CD4-positive, alpha-beta T cell treated with Interferon alpha-2 for 1 hour (primary cell): ENCODE measurements around the gene SLC35F4.

Source experiments
- DNase-seq, 2 donors: peaks; one replicate each; pipeline ENCODE4 v3.0.0-alpha.2; 2020 to 2022

SLC35F4 gene

DNA sequence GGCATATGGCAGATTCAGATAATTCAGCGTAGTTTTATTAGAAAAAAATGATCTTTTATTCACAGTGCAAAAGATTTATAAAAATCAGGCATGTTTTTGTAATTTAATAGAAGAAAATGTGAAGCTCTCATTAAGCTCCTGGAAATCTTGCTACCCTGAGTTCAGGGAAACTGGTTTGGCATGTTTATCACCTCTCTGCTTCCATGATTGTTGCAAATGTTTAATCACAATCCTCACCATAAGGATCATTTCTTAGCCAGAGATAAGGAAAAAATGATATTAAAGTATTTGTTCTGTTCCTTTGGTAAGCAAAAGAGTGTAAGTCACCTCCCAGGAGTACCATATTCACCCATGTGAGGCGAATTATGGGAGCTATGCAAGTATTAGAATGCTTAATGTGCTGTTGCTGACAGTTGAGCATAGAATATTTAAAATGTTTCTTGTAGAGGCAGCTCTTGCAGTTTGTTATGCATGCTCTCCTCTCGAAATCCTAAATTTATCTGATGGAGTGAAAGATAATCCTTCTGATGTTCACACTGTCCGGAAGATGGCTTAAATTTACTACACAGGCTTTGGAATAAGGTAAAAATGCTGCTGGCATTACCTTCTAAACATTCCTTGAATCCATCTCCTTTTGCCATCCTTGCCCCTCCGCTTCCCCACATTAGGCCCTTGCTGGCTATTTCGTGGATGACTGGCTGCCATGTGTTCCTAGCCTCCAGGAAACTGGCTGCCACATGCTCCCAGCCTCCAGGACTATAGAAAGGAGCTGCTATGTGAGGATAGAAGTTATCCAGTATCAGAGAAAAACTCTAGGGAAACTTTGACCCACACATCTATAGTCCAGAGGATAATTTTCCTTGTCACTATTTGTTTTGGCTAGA lies 256.5 kb downstream of the SLC35F4 start:
- no peak for DNase-seq

DNA sequence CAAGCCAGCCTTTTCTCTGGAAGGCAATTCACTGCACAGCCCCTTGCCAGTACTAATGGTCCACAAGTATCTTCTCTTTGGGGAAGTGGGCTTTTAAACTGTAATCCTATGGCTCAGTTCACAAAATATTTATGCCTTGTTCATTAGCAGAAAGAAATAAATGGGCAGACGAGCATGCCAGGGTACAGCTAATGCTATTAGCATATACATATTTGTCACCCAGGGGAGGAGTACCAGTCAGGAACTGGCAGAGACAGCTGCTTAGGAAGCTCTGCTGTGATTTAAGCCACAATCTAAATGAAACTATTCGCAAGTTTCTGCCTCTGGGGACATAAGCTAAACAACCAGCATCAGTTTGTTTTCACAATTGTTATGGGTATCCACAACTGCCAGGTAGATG lies 258.8 kb downstream of the SLC35F4 start:
- DNase-seq, result no peak

DNA sequence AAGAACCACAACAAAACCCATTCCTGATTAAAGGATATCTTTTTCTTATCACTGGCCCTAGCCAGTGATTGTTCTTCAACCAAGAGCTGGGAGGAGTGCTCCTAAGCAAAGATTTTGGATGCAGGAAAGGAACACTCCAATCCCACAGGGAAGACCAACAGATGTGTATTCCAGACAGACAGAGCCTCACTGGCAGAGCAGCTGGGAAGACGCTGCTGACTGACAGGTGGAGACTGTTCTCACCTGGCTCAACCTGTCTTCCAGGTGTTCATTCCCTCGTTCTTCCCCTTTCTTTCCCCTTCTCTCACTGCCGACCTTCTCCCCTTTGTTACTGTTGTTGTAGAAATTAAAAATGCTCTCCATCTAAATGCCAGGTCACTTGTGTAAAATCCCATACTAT lies 282.5 kb downstream of the SLC35F4 start:
- DNase-seq, result no peak

GRCh38 chr14:57582746-57583145 lies 283.1 kb downstream of the SLC35F4 start:
- DNase-seq, result no peak

DNA sequence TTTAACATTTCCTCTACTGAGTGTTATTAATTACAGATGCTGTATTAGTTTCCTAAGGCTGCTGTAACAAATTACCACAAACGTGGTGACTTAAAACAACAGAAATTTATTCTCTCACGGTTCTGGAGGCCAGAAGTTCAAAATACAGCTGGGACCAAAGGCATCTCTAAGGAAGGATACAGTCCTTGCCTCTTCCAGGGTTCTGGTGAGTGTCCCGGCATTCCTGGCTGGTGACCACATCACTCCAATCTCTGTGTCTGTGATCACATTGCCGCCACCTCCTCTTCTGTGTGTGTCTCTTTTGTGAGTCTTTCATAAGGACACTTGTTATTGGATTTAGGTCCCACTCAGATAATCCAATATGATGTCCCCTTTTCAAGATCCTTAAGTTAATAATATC lies 287.1 kb downstream of the SLC35F4 start:
- no peak for DNase-seq

DNA sequence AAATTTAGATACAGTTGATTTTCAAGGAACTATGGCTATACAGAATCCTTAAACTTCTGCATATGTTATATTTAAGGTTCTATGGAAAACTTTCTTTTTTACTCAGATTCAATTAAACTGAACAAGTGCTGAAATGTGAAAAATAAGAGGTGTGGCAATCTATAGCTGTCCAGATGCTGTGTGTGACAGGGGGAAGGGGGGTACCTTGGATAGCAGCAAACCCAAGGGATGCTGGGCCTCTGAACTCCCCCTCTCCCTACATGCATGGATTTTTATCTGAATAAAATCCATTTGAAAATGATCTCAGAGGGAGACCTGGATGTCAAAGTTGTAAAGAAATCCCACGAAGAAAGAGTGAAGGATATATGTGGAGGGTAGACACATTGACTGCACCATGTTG lies 289.4 kb downstream of the SLC35F4 start:
- DNase-seq, result no peak

GRCh38 chr14:57575482-57575881 lies 290.4 kb downstream of the SLC35F4 start:
- no peak for DNase-seq

GRCh38 chr14:57574617-57575288 lies 291.1 kb downstream of the SLC35F4 start:
- no peak for DNase-seq

- no peak for DNase-seq
Measured at GRCh38 chr14:57573173-57573572, 292.7 kb downstream of the SLC35F4 start.

DNA sequence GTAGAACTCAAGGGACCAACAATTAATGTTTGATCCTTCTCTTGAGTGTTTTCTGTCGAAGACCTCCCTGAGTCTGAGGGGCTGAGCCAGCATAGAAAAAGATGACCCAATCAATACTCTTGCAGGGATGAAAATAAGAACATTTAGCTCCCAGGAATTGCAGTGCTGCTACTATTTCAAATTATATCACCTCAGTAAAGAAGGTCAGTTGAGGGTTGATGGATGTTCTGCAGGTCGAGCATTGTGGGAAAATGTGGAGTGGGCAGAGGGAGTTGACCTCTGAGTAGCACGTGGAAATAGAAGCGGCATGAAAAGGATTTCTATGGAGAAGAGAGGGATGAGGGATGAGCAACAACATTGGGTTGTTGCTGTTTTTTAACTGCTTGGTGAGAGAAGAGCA lies 297.3 kb downstream of the SLC35F4 start:
- DNase-seq, result no peak

DNA sequence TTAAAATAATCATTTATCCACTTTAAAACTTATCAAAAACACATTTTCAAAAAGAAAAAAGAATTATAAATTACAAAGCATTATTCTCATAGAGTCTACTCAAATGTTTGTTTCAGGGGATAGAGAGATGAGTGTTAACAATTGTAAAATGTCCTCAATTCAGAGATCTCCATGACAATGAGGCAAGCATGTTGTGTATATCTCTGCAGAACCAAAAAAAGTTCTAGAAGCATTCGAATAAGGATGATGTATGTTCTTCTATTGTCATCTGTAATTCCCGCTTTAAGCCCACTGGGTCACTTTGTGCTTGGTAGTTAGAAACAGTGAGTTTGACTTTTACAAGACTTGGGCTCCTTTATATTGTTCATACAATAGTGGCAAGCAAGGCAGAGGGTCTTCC lies 298.7 kb downstream of the SLC35F4 start:
- no peak for DNase-seq

DNA sequence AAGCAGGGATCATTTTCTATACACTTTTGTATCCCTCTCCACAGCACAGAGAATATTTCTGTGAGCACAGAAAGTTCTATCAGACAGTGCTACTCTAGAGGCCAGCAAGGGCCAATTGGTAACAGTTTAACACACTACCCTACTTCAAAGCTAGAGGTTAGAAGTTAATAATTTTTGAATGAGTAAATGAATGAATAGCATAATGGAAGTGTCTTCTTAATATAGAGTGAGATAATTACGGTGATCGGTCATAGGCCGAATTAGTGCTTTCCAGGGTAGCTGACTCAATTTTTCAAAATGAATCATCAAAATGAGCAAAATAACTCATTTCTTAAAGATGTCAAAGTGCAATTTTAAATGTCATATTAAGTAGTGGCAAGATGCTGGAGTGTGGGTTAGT lies 305.2 kb downstream of the SLC35F4 start:
- no peak for DNase-seq

DNA sequence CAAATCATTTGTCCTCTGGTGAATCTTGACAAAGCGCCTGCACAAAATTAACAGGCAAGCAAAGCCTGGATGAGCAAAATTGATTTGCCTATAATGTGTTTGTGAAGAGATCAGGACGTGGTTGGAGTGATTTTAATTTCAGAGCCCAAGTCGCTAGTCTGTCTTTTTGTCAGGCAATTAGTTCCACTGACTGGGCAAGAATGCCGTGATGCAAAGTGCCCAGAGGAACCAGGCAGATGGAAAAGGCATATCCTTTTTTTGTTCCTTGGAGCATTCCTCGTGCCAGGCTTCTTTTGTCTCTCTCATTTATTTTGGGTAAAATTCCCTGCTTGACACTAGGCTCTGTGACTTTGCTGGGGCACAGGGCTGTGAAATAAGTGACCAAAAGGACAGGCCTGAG lies 306.3 kb downstream of the SLC35F4 start:
- DNase-seq, result no peak

GRCh38 chr14:57549765-57550420 lies 316.0 kb downstream of the SLC35F4 start:
- DNase-seq, result no peak

DNA sequence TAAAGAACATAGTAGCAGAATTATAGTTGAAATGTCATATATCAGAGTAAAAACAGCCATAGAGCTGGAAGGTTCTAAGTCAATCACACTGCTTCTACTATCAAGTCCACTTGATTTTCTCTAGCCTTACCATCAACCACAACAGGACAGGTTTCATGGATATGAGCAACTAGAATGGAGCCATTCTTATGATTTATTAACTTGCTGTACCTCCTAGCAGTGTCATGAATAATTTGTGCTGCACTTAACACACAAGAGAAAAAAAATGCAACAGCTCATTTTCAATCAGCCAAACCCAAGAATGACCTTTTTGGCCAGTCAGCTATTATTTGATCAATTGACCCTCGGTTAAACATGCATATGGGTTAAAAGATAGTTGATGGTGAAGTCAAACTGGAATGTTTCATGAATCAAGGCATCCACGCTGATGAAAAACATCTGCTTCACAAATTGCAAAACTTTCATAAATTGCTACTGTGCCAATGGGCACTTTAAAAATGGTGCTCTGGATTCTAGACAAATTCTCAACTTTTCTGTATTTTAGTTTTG lies 316.8 kb downstream of the SLC35F4 start:
- no peak for DNase-seq

DNA sequence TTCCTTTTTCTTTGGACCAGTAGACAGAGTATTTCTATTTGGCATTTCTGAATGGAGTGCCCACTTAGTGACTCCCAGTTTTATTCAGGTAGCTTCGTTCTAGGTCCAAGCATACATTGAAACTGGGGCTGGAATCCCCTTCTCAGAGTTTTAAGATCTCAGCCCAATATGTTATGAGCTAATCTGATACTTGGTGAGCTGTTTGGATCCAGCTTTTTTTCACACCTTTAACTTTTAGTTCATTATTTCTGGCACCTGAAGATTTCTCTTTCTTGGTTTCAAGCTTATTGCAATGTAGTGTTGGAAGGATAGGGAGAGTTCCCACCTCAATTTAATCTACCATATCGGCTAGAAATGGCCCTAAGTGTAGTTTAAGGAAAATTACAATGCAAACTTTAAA lies 318.8 kb downstream of the SLC35F4 start:
- DNase-seq, result no peak

GRCh38 chr14:57533214-57533613 lies 332.7 kb downstream of the SLC35F4 start:
- no peak for DNase-seq

DNA sequence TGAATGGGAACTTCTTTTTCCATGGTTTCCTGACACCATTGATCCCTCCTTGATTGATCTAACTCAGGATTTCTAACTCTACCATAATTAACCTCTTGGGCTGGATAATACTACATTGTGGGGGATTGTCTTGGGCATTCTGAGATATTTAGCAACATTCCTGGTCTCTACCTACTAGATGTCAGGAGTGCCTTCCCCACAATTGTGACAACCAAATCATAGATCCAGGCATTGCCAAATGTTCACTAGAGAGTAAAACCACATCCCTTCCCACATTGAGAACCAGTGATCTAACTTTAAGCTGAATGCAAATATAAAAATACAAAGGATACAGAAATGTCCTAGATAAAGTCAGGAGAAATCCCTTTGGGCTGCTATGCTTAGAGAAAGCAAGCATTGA lies 335.3 kb downstream of the SLC35F4 start:
- no peak for DNase-seq

- no peak for DNase-seq
Measured at GRCh38 chr14:57526942-57527341, 338.9 kb downstream of the SLC35F4 start.

DNA sequence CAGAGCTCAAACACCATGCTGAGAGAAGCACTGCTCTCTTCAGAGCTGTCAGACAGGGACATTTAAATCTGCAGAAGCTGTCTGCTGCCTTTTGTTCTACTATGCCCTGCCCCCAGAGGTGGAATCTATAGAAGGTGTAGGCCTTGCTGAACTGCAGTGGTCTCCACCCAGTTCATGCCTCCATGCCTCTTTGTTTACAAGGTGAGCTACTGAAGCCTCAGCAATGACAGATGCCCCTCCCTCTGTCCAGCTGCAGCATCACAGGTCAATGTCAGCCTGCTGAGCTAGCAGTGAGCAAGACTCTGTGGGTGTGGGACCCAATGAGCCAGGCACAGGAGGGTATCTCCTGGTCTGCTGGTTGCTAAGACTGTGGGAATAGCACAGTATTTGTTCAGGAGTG lies 346.8 kb downstream of the SLC35F4 start:
- DNase-seq, result no peak
